Right hindlimb (tissue), 1 donor: ENCODE results near the gene EPN3.

ENCODE experiments used
- DNase-seq: peaks from one replicate; pipeline ENCODE4 v3.0.0-alpha.2; 2018

The EPN3 gene

GRCh38 chr17:50511058-50511457 is 21.5 kb upstream of the EPN3 start:
- no peak for DNase-seq

GRCh38 chr17:50513495-50513894 is 19.0 kb upstream of the EPN3 start:
- no peak for DNase-seq

GRCh38 chr17:50514388-50514787 is 18.1 kb upstream of the EPN3 start:
- no peak for DNase-seq

GRCh38 chr17:50514936-50515702 is 17.4 kb upstream of the EPN3 start:
- DNase-seq = no peak

- DNase-seq = no peak
These were observed 15.5 kb upstream of the EPN3 start for GRCh38 chr17:50517011-50517410.

GRCh38 chr17:50517504-50518383 is 14.8 kb upstream of the EPN3 start:
- no peak for DNase-seq

GRCh38 chr17:50518384-50519023 is 14.0 kb upstream of the EPN3 start:
- no peak for DNase-seq

- DNase-seq = no peak
These were observed 13.2 kb upstream of the EPN3 start for GRCh38 chr17:50519141-50519834.

GRCh38 chr17:50520483-50520882 is 12.1 kb upstream of the EPN3 start:
- no peak for DNase-seq

- no peak for DNase-seq
These were observed 11.0 kb upstream of the EPN3 start for GRCh38 chr17:50521514-50521913.

- no peak for DNase-seq
These were observed 9.8 kb upstream of the EPN3 start for GRCh38 chr17:50522766-50523165.

- no peak for DNase-seq
These were observed 9.3 kb upstream of the EPN3 start for GRCh38 chr17:50523208-50523607.

GRCh38 chr17:50524838-50525237 is 7.7 kb upstream of the EPN3 start:
- DNase-seq = no peak

GRCh38 chr17:50527155-50527762 is 5.3 kb upstream of the EPN3 start:
- no peak for DNase-seq

GRCh38 chr17:50527949-50528474 is 4.5 kb upstream of the EPN3 start:
- DNase-seq = no peak

- DNase-seq = no peak
These were observed 2.7 kb upstream of the EPN3 start for GRCh38 chr17:50529849-50530248.

GRCh38 chr17:50531428-50532025 is 1.0 kb upstream of the EPN3 start:
- no peak for DNase-seq

- no peak for DNase-seq
These were observed 650 bp downstream of the EPN3 start for GRCh38 chr17:50533185-50533584.

- DNase-seq = peak; percentile 58
These were observed 1.2 kb downstream of the EPN3 start for GRCh38 chr17:50533720-50534148.

- DNase-seq = no peak
These were observed 1.9 kb downstream of the EPN3 start for GRCh38 chr17:50534222-50534978.

- no peak for DNase-seq
These were observed 2.4 kb downstream of the EPN3 start for GRCh38 chr17:50534979-50535326.
